CD4-positive, alpha-beta T cell treated with Interleukin-6 at 100 ng/mL for 8 hours (primary cell): Measurements from ENCODE around the gene APOL2.
"Not testable (repeated sequence)": the region's sequence is repeated elsewhere in the genome, so short reads cannot be mapped to it uniquely, and the experiment has no call there.

Experiments
- DNase-seq: peaks from one replicate; pipeline ENCODE4 v3.0.0-alpha.2; 2020; ENCODE audit warnings: mixed read lengths, low spot score

Gene APOL2

GRCh38 chr22:36221799-36222751, 17.3 kb downstream of the APOL2 start:
- peak; percentile 51 for DNase-seq

- DNase-seq, result no peak
These were observed 18.8 kb downstream of the APOL2 start for GRCh38 chr22:36220451-36220921.

GRCh38 chr22:36218648-36219193, 20.6 kb downstream of the APOL2 start:
- DNase-seq, result no peak

- no peak for DNase-seq
These were observed 23.3 kb downstream of the APOL2 start for GRCh38 chr22:36215981-36216380.

- no peak for DNase-seq
These were observed 25.7 kb downstream of the APOL2 start for GRCh38 chr22:36213586-36213985.

GRCh38 chr22:36212901-36213300, 26.4 kb downstream of the APOL2 start:
- DNase-seq, result no peak

- no peak for DNase-seq
These were observed 28.0 kb downstream of the APOL2 start for GRCh38 chr22:36211237-36211861.

GRCh38 chr22:36210224-36210623, 29.1 kb downstream of the APOL2 start:
- no peak for DNase-seq

- not testable (repeated sequence) for DNase-seq
These were observed 29.8 kb downstream of the APOL2 start for GRCh38 chr22:36209488-36209908.

- no peak for DNase-seq
These were observed 30.4 kb downstream of the APOL2 start for GRCh38 chr22:36208914-36209313.

- no peak for DNase-seq
These were observed 31.1 kb downstream of the APOL2 start for GRCh38 chr22:36208162-36208765.

GRCh38 chr22:36206255-36206654, 33.1 kb downstream of the APOL2 start:
- no peak for DNase-seq

GRCh38 chr22:36205573-36205972, 33.8 kb downstream of the APOL2 start:
- DNase-seq, result not testable (repeated sequence)

GRCh38 chr22:36204632-36205015, 34.7 kb downstream of the APOL2 start:
- no peak for DNase-seq

GRCh38 chr22:36204001-36204631, 35.2 kb downstream of the APOL2 start:
- DNase-seq, result no peak

- DNase-seq, result not testable (repeated sequence)
These were observed 35.9 kb downstream of the APOL2 start for GRCh38 chr22:36203441-36203840.

- not testable (repeated sequence) for DNase-seq
These were observed 36.4 kb downstream of the APOL2 start for GRCh38 chr22:36202906-36203305.

- DNase-seq, result no peak
These were observed 37.6 kb downstream of the APOL2 start, which contains the start of gene APOL4 for GRCh38 chr22:36201630-36202319. APOL4 (minus strand) TSS chr22:36201809; CDS start chr22:36201734, 75 bp downstream.

GRCh38 chr22:36201025-36201424, 38.3 kb downstream of the APOL2 start:
- DNase-seq, result not testable (repeated sequence)

GRCh38 chr22:36199001-36199551, 40.3 kb downstream of the APOL2 start:
- no peak for DNase-seq

- DNase-seq, result no peak
These were observed 40.8 kb downstream of the APOL2 start for GRCh38 chr22:36198536-36198935.
